Measurements from ENCODE around the gene BGLAP.

BGLAP gene

DNA sequence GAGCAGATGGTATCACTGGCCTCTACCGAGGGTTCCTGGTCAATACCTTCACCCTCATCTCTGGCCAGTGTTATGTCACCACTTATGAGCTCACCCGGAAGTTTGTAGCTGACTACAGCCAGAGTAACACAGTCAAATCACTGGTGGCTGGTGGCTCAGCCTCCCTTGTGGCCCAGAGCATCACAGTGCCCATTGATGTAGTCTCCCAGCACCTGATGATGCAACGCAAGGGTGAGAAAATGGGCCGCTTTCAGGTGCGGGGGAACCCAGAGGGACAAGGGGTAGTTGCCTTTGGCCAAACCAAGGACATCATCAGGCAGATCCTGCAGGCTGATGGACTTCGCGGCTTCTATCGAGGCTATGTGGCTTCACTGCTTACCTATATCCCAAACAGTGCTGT lies 41.9 kb upstream of the BGLAP start:
- DNase-seq (ENCODE audit: low spot score): no peak
- TF ChIP-seq, protein P1, sequence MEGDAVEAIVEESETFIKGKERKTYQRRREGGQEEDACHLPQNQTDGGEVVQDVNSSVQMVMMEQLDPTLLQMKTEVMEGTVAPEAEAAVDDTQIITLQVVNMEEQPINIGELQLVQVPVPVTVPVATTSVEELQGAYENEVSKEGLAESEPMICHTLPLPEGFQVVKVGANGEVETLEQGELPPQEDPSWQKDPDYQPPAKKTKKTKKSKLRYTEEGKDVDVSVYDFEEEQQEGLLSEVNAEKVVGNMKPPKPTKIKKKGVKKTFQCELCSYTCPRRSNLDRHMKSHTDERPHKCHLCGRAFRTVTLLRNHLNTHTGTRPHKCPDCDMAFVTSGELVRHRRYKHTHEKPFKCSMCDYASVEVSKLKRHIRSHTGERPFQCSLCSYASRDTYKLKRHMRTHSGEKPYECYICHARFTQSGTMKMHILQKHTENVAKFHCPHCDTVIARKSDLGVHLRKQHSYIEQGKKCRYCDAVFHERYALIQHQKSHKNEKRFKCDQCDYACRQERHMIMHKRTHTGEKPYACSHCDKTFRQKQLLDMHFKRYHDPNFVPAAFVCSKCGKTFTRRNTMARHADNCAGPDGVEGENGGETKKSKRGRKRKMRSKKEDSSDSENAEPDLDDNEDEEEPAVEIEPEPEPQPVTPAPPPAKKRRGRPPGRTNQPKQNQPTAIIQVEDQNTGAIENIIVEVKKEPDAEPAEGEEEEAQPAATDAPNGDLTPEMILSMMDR (IDR thresholded peaks at IDR 0.05; ENCODE audit: extremely low read depth, missing control alignments): no peak

DNA sequence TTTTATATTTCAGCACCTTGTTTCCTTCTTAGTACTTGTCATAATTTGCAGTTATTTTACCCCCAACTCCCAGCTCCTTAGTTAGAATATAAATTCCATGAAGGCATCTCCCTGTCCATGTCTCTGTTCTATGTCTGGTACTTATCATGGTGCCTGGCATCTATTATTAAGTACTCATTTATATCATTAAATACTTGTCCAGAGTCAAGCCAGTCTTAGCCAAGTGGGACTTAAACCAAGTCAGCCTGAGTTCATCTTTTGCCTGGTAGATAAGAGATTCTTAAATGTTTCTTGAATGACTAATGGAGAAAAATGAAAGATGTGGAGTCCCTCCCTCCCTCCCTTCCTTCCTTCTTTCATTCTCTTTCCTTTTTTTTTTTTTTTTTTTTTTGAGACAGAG lies 38.7 kb upstream of the BGLAP start:
- TF ChIP-seq, protein P1 (IDR thresholded peaks at IDR 0.05; ENCODE audit: extremely low read depth, missing control alignments): no peak
- no peak for DNase-seq (ENCODE audit: low spot score)

DNA sequence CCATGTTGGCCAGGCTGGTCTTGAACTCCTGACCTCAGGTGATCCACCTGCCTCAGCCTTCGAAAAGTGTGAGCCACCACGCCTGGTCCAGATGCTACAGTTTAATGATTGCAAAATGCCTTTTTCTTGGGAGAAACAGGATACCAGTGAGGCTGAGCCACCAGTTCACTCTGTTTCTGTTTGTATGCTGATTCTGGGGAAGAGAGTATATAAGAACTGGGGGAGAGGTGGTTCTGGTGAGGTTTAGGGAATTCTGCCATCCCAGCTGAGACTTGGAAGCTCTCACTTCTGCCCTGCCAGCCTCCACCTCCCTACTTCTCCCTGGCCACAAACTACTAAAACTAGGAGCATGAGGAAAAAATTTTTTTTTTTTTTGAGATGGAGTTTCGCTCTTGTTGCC lies 37.3 kb upstream of the BGLAP start:
- DNase-seq (ENCODE audit: low spot score): no peak
- TF ChIP-seq, protein P1 (IDR thresholded peaks at IDR 0.05; ENCODE audit: extremely low read depth, missing control alignments): no peak

DNA sequence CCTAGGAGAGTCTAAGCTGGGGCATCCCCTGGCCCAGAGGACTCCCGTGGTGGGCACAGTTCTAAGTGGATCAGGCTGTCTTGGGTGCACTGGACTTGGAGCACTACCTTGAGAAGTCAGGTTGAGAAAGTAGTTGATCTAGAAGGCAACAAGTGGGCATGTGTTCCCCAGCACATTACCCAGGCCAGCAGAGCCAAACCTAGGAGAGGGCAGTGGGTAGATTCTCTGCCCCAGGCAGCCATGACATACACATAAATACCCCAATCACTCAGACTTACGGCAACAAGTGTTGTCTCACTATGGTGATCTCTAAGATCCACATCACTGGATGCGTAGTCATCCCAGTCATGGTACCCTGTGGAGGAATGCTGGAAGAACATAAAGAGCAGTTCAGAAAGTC lies 30.7 kb upstream of the BGLAP start:
- no peak for DNase-seq (ENCODE audit: low spot score)

DNA sequence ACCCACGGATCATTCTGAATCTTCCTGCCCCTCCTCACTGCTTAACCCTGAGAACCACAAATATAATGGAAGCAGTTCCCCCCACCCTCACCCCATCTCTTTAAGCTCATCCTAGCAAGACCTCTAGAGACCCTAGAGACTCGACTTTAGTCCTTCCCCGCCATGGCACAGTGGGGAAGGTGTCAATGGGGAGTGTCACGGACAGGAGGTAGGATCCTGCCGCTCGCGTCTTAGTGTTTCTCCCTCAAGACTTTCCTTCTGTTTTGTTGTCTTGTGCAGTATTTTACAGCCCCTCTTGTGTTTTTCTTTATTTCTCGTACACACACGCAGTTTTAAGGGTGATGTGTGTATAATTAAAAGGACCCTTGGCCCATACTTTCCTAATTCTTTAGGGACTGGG lies 29.9 kb upstream of the BGLAP start:
- DNase-seq (ENCODE audit: low spot score): no peak
- TF ChIP-seq, protein P1 (IDR thresholded peaks at IDR 0.05; ENCODE audit: extremely low read depth, missing control alignments): no peak

More for the DNA sequence above, 30.7 kb upstream of the BGLAP start:
- TF ChIP-seq, protein P1 (IDR thresholded peaks at IDR 0.05; ENCODE audit: extremely low read depth, missing control alignments): no peak

DNA sequence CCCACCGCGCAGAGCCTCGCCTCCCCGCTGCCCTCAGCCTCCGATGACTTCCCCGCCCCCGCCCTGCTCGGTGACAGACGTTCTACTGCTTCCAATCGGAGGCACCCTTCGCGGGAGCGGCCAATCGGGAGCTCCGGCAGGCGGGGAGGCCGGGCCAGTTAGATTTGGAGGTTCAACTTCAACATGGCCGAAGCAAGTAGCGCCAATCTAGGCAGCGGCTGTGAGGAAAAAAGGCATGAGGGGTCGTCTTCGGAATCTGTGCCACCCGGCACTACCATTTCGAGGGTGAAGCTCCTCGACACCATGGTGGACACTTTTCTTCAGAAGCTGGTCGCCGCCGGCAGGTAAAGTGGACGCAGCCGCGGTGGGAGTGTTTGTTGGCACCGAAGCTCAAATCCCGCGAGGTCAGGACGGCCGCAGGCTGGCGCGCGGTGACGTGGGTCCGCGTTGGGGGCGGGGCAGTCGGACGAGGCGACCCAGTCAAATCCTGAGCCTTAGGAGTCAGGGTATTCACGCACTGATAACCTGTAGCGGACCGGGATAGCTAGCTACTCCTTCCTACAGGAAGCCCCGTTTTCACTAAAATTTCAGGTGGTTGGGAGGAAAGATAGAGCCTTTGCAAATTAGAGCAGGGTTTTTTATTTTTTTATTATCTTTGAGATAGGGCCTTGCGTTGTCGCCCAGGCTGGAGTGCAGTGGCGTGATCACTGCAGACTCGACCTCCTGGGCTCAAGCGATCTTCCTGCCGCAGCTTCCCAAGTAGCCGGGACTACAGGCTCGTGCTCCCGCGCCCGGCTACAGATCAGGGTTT lies 28.9 kb upstream of the BGLAP start, which contains the start of gene PMF1:
Gene PMF1, plus strand, starts transcription at position 175 of the 811 bp plus-strand sequence. Its CDS starts 9 bp downstream, at position 184.
- peak; percentile 97 for DNase-seq (ENCODE audit: low spot score)
- TF ChIP-seq, protein P1 (IDR thresholded peaks at IDR 0.05; ENCODE audit: extremely low read depth, missing control alignments): no peak

DNA sequence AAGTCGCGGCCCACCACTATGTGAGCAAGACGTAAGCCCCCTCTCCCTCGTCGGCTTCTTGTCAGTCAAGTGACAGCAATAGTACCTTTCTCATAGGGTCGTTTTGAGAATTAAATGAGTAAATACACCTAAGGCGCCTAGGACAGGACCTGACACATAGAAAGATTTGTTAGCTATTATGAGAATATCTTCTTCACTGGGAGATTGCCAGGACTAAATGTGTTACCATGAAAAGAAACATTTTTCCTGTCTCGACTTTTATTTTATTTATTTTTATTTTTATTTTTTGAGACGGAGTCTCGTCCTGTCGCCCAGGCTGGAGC lies 28.4 kb upstream of the BGLAP start:
- no peak for DNase-seq (ENCODE audit: low spot score)
- TF ChIP-seq, protein P1 (IDR thresholded peaks at IDR 0.05; ENCODE audit: extremely low read depth, missing control alignments): no peak
